Cardiac fibroblast (primary cell): ENCODE measurements around the gene KCNQ1.

Experiments
- DNase-seq, 2 donors: peaks; one replicate each; pipeline versions ENCODE4 v3.0.0 to v3.0.0-alpha.2; 2010; ENCODE audit warnings: low read depth in 2 of 2
- H3K4me3 ChIP-seq, 2 donors: replicated peaks in 1 of 2; 1 replicate in 1 of 2; 2 replicates in 1 of 2; pipeline ENCODE4 v1.5.1; 2011; ENCODE audit warnings: low read depth in 2 of 2, low read length in 2 of 2, mild to moderate bottlenecking in 2 of 2, moderate library complexity in 1 of 2
- TF ChIP-seq, protein P1 (sequence below): IDR thresholded peaks from one replicate; pipeline ENCODE4 v1.5.1; 2011; ENCODE audit warnings: low read depth, mild to moderate bottlenecking, low read length, inconsistent platforms

The KCNQ1 gene

DNA sequence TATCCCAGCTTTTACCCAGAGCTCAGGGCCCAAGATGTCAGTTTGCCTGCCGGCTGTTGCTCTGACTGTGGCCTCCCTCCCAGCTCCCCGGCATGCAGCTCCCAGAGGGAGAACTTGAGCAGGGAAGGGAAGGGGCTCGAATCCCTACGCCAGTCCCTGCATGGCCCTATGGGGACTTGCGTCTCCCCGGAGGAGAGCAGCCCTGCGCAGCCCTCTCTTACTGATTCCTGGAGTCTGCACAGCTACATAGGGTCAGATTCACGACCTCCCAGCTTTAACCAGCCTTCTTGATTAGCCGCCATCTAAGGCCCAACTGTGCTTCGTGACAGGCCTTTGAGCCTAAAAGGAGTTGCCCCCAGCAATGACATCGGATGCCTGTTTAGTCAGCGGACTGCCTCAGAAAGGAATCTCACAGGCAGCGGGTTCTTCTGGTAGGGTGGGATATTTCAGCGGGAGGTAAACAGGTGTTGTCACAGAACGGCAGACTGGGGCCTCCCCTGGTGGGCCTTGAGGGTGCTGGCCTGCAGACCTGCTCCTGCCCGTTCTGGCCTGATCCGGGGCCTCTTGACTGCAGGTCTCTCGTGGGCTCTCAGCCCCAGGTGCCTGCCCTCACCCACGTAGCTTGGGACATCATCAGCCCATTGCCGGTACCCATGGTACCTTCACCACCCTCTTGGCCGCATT, 298.8 kb downstream of the KCNQ1 start:
- TF ChIP-seq, protein P1, sequence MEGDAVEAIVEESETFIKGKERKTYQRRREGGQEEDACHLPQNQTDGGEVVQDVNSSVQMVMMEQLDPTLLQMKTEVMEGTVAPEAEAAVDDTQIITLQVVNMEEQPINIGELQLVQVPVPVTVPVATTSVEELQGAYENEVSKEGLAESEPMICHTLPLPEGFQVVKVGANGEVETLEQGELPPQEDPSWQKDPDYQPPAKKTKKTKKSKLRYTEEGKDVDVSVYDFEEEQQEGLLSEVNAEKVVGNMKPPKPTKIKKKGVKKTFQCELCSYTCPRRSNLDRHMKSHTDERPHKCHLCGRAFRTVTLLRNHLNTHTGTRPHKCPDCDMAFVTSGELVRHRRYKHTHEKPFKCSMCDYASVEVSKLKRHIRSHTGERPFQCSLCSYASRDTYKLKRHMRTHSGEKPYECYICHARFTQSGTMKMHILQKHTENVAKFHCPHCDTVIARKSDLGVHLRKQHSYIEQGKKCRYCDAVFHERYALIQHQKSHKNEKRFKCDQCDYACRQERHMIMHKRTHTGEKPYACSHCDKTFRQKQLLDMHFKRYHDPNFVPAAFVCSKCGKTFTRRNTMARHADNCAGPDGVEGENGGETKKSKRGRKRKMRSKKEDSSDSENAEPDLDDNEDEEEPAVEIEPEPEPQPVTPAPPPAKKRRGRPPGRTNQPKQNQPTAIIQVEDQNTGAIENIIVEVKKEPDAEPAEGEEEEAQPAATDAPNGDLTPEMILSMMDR: no peak
- DNase-seq: no peak

GRCh38 chr11:2744166-2744565, 299.4 kb downstream of the KCNQ1 start:
- no peak overlapping the region for H3K4me3 ChIP-seq
- no peak for DNase-seq
- TF ChIP-seq, protein P1: no peak

More for the DNA sequence above, 298.8 kb downstream of the KCNQ1 start:
- H3K4me3 ChIP-seq: no peak overlapping the region

DNA sequence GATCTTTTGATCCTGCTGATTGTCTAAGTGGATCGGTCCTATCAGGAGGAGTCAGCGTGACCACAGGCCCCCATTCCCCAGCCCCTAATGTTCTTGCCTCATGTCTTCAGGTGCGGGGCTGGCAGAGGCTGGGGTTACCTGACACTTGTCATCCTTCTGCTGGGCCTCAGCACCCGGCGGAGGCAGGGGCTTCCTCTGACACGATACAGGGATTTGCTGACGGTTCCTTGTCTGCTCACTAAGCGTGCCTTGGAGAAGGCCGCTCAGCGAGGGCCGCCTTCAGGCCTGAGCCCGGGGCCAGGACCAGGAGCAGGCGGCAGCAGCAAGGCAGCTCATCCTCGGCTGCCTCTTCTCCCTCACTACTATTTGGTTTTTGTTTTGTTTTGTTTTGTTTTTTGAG, 300.7 kb downstream of the KCNQ1 start:
- DNase-seq: no peak
- TF ChIP-seq, protein P1: no peak
- H3K4me3 ChIP-seq: no peak overlapping the region

DNA sequence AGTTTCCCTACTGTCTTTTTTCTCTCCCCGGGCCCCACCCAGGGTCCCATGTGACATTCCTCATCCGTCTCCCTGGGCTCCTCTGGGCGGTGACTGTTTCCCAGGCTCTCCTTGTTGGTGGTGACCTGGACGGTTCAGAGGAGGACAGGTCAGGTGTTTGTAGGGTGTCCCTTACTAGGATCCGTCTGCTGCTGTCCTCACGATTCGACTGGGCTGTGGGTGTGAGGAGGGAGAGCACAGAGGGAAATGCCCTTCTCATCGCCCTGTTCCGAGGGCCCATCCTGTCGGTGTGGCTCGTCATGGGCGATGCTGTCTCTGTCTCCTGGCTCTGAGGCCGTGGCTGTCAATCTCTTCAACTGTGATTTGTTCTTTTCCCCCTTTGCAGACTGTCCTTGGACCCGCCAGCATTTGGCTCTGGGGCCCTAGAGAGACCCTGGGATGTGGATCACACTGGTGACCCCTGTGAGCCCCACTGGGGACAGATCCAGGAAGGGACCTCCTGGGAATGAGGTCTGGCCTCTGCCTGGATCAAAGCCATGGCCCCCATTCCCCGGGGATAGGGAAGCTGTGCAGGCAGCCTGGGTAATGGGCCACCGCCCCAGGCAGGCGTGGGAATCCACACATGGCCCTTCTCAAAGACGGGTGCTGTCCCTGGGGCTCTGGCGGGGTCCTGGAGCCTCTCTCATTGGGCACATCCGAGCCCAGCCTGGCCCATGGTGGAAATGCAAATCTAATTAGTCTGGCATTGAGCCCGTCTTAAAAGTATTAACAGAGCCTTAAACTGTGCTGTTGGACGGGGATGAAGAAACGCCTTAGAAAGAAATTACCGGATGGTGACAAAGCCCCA, 301.8 kb downstream of the KCNQ1 start:
- no peak overlapping the region for H3K4me3 ChIP-seq
- DNase-seq: no peak
- TF ChIP-seq, protein P1: no peak

GRCh38 chr11:2747248-2748027, 302.6 kb downstream of the KCNQ1 start:
- no peak for DNase-seq
- TF ChIP-seq, protein P1: no peak

DNA sequence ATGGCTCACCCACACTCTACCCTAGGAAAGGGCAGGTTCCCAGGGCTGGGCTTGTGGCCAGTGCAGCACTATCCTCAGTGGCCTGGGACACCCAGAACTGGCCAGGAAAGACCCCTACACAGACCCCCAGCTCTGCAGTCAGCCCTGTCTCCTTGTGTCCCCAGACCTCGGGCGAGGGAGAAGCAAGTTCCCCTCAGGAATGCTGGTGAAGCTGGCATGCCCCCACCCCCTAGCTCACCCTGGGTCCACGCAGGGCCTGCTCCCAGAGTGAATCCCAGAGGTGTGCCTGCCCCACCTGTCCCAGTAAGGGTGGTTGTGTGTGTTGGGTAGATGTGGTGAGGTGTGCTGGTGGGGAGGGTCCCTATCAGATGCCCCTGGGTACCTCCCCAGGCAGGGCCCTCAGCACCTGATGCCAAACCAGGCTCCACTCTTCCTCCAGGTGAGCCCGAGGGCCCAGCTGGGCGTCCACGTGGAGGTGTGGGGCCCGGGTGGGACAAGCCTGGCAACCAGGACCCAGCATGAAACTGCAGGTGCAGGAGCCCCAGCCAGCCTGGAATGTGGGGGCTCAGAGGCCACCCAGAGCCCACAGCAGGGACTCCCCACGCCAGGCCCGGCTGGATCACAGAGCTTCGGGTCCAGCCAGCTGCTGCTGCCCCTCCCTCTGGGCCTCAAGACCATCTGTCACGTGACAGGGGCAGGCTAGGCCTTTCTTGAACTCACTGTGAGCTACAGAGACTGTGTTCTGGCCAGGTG, 303.4 kb downstream of the KCNQ1 start:
- TF ChIP-seq, protein P1: no peak
- H3K4me3 ChIP-seq: no peak overlapping the region
- DNase-seq: no peak

More at GRCh38 chr11:2747248-2748027, 302.6 kb downstream of the KCNQ1 start:
- no peak overlapping the region for H3K4me3 ChIP-seq
